ENCODE measurements around the gene CRYL1.

GRCh38 chr13:20387441-20387971 lies 138.2 kb downstream of the CRYL1 start:
- TF ChIP-seq CTCF (IDR thresholded peaks at IDR 0.05) = no peak
- TF ChIP-seq POLR2A (IDR thresholded peaks at IDR 0.05) = no peak
